HG03439 (cell line): ENCODE measurements around the gene KIN.
"Not testable (repeated sequence)": the region's sequence is repeated elsewhere in the genome, so short reads cannot be mapped to it uniquely, and the experiment has no call there.

Experiments
- ATAC-seq: cut with Tn5 transposase; IDR thresholded peaks from one replicate; pipeline ENCODE4 v1.9.1; 2021; ENCODE audit warnings: mild to moderate bottlenecking, moderate library complexity; ENCODE audit not compliant: unreplicated experiment

The KIN gene

DNA sequence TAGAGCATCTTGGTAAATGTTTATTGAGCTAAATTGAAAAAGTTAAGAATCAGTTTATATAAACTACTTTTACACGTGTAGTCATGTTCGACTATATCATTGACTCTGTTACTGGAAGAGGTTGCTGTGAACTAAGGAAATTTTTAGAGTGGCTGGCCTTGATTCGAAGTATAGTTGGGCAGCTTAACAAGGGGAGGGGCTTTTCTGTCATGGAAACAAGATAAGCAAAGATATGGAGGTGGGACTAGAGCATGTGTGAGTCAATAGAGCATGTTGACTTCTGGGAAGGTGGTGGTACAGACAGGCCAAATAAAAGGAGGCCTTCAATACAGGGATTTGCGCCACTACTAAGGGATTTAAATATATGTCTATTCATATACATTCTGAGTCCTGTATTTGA is 7.8 kb upstream of the KIN start:
- ATAC-seq: no peak

DNA sequence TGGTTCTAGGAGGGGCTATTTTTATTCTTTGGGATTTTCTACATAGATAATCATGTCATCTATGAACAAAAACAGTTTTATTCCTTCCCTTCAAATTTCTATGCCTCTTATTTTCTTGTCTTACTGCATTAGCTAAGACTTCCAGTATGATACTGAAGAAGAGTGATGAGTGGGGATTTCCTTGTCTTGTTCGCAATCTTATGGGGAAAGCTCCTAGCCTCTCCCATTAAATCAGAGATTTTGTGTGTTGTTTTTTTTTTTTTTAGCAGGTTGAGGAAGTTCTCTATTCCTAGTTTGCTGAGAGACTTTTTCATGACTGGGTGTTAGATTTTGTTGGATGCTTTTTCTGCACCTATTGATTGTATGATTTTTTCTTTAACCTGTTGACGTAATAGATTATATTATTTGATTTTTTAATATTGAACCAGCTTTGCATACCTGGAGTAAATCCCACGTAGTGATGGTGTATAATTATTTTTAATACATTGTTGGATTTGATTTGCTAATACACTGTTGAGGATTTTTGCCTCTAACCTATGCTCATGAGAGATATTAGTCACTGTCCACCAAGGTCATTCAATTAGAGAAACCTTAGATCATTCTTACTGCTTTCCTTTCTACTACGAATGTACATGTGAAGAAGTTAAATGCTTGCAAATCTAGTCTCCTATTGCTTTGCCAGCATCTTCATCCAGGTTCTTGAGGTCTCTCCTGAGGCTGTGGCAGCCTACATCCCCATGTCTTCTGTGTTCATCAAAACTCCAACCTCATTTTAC is 6.6 kb upstream of the KIN start:
- no peak for ATAC-seq

DNA sequence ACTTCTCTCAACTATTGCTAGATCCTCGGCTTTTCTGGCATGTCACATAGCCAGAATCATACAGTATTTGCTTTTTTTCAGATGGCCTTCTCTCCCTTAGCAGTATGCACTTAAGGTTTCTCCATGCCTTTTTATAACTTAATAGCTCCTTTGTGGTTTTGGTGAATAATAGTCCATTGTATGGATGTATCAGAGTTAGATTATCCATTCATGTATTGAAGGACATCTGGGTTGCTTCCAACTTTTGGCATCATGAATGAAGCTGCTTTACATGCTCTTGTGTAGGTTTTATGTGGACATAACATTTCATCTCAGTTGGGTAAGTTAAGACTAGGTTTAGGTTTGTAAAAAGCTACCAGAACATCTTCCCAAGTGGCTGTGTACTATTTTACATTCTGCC is 4.7 kb upstream of the KIN start:
- ATAC-seq: no peak

DNA sequence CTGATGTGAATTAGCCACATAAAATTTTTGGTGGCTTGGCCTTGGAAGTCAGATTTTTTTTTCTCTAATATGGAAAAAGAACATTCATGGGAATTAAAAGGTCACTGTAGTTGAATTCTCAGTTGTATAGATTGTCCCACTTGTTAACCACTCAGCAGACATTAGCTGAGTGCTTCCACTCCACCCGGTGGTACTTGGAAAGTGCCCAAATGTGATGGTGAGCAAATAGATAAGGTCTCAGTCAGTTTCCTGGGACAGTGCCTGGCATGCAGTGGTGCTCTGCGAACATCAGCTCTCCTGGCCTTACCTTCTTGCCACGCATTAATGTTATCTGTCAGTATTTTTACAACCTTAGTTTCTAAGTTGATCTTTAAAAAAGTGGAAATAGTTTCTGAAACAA is 1.6 kb upstream of the KIN start:
- no peak for ATAC-seq

DNA sequence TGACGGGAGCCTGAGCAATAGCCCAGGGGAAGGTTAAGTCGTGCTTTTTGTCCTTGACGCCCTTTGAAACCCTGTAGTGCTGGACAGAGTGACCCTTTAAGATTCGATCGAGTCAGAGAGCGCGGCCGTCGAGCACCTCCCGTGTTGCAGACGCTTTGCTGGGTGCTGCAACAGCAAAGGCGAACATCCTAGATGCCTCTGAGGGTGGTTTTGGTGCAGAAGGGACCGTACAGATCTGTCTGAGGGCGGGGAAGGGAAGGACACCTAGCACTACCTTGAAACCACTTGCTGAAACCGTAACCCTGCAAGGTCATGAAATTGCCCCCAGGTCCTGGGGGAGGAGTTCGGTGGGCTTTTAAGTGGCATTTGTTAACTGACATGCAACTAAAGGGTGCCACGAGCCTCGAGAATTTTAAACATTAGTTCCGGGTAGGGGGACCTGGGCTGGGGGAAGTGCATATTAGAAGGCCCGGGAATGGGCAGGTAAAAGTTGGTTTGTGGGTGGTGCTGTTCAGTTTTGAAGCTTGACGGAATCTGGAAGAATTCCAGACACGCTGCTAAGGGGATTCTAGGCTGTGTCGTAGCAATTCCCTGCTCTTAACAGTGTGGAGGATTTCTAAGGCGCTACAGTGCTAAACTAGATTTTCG is 970 bp upstream of the KIN start:
- peak; percentile 15 for ATAC-seq

DNA sequence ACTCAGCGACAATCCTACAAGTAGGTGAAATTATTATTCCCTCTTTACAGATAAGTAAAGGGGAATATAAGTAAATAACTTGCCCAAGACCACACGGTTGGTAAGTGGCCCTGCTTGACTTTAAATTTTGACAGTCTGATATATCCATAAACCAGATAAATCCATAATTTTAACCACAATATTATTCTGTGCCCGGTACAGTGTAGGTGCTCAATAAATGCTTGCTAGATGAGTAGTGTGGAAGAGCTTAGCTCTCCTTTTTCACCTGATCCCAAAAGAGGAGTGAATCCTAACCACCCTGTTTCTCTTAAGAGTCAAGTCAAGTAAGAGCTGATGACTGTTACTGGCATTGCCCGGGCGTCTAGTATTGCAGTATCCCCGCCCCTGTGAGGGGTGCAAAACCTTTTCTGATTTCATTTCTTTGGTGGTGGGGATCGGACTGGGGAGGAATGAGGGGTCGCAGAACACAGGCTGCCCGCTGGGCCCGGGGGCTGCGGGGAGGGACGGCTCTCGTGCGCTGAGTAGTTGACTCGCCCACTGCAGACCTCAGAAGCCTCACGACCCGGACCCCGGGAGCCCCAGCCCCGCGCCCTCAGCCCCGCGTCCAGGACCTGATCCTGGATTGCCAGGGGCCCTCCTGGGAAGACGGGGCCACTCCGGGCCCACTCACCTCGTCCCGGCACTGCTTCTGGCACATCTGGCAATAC is 490 bp downstream of the KIN start:
- ATAC-seq: peak; percentile 7

DNA sequence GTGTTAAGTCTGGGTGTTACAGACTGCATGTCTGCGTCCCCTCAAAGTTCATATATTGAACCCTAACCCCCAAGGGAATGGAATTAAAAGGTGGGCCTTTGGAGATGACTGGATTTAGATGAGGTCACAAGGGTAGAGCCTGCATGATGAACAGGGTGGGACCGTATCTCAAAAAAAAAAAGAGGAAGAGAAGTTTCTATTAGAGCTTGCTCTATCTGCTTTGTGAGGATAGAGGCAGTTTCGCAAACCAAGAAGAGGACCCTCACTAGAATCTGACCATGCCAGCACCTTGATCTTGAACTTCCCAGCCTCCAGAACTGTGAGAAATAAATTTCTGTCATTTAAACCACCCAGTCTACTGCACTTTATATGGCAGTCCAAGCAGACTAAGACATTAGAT is 1.4 kb downstream of the KIN start:
- ATAC-seq: no peak

DNA sequence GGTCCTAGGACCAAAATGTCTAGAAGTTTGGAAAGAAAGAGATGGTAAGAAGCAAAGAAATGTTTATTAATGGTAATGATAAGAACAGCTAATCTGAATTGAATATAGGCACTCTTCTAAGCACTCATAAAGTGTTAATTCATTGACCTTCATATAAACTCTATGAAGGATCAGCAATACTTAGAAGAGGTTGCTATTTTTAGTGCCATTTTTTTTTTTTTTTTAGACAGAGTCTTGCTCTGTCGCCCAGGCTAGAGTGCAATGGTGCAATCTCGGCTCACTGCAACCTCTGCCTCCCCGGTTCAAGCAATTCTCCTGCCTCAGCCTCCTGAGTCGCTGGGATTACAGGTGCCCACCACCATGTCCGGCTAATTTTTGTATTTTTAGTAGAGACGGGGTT is 5.6 kb downstream of the KIN start:
- ATAC-seq: not testable (repeated sequence)

DNA sequence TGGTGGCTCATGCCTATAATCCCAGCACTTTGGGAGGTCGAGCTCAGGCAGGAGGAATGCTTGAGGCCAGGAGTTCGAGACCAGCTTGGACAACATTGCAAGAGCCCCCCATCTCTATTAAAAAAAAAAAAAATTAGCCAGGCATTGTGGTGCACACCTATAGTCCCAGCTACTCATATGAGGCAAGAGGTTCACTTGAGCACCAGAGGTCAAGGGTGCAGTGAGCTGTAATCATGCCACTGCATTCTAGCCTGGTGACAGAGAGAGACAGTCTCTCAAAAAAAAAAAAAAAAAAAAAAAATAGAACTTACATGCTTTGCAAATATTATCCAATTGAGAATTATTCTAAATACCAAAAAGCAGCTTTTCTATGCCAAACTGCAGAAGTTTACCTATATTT is 11.0 kb downstream of the KIN start:
- no peak for ATAC-seq

DNA sequence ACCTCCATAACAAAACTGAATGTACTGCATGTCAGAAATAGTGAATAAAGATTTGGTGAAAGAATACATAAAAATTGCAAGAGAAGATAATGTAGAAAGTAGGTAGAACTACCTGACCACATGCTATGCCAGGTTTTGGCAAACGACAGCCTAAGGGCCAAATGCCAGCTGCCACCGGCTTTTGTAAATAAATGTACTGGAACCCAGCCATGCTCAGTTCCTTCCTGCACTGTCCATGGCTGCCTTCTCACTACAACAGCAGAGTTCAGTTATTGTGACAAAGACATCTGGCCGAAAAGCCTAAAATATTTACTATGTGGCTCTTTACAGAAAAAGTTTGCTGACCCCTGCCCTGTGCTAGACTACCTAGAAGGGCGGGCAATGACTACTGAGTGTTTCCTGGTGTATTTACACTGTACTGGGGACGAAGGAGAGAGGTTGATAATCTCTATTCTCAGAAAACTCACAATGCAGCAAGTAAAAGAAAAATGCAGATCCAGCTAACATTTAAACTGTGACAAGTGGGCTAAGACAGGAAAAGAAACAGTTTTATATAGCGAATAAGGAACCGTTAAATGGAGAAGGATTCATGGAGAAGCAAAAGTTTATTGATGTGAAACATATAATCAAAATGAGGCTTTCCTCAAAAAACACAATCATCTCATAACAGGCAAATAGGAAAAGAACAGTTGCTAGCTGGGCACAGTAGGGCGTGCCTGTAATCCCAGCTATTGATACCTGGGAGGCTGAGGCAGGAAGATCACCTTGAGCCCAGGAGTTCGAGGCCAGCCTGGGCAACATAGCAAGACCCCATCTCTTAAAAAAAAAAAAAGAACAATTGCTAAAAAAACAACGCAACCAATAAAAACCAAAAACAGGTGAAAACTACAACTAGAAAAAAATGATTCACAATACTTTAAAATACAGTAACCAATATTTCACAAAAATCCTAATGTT is 13.7 kb downstream of the KIN start:
- ATAC-seq: no peak

DNA sequence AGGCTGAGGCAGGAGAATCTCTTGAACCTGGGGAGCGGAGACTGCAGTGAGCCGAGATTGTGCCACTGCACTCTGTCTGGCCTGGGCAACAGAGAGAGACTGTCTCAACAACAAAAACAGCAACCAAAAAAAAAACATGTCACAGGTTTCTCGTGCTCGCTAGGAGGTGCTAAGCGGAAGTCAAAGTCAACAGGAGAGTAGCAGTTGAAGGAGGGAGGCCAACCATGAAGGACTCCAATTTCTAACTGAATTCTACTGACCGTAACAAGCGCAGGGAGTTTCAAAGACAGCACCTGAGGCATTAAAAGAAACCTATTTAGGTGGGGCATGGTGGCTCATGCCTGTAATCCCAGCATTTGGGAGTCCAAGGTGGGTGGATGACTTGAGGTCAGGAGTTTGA is 19.4 kb downstream of the KIN start:
- no peak for ATAC-seq

DNA sequence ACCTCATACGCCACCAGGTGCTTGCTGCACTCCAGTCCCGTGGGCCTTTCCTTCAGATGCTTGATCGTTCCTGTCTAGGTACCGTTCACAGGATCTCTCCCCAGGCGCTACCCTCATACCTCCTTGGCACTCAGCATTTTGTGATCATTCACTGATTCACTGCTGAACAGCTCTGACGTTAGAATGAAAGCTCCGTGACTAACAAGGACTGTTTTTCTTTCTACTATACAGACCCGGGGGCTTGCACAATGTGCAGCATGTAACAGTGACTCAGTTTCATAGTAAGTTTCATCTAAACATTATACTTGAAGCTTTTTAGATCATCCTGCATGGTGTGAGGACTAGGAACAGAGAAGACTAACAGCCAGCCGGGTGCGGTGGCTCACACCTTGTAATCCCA is 20.6 kb downstream of the KIN start:
- no peak for ATAC-seq

DNA sequence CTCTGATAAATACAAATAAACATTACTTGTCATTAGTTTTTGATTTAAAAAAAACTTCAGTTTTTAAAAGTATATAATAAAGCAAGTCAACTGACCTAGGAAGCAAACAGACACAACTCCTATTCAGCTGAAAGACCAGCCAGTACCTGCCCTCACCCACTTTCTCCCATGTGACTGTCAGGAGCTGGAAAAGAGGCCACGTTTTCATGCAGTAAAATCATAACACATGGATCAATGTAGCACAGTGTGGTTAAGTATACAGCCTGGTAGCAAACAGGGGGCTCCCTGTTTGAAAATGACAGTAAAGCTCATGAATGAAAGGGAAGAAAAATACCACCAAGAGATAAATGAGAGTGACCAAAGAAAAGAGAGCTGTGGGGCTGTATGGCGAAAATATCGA is 21.6 kb downstream of the KIN start:
- no peak for ATAC-seq

DNA sequence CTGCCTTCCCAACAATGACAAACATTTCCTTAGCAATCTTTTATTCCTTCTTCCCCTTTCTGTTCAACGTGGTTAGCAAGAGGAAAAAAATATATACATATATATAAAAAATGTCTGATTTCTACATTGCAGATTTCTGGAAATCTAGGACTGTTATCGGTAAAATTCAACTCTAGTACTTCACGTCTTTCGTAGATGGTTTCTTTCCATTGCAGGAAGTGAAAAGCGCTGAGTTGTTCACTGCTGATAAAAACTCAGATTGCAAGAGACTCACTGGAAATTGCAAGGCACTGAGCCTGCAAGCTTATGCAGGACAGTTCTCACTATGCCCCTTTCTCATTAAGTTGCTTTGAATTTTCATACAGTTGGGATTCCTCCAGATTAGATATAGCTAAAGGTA is 23.9 kb downstream of the KIN start:
- ATAC-seq: no peak

DNA sequence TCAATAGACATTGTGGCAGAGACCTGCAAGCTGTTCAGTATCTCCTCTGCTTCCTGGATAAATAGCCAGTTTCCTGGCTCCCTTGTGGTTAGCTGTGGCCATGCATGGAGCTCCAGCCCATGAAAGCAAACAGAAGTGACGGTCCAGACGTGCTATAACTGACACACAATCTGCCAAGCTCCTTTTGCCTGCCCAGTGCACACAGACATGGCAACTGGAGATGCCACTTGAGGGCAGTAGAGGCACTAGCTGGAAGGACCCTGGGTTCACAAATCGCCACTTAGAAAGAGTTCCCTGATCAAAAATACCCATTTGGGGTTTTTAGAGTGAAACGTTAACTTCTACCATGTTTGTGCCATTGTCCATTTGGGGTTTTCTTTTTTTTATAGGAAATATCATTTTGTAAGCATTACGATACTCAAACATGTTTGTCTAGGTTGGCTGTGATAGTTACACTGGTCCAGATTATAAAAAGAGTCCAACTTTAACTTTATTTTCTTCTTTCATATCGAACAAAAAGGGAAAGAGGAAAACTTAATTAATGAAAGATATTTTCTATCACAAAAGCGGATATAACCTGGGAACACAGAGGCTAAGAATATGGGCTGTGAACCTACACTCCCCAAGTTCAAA is 31.3 kb downstream of the KIN start:
- no peak for ATAC-seq

DNA sequence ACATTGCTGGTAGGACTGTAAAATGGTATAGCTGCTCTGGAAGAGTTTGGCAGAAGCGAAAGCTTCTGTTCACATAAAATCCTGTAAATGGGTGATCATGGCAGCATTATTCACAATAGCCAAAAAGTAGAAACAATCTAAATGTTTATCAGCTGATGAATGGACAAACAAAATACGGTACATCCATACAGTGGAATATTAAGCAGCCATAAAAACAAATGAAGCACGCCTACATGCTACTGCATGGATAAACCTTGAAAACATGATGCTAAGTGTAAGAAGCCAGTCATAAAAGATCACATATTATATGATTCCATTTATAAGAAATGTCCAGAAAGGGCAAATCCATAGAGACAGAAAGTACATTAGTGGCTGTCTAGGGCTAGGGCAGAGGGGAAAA is 32.7 kb downstream of the KIN start:
- ATAC-seq: no peak

DNA sequence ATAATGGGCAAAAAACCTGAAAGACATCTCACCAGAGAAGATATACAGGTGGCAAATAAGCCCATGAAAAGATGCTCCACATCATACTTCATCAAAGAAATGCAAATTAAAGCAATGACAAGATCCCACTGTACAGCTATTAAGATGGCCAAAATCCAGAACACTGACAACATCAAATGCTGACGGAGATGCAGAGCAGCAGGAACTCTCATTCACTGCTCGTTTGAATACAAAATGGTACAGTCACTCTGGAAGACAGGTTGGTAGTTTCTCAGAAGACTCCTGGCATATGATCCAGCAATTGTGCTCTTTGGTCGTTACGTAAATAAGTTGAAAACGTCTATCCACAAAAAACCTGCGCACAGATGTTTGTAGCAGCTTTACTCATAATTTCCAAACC is 35.5 kb downstream of the KIN start:
- no peak for ATAC-seq

DNA sequence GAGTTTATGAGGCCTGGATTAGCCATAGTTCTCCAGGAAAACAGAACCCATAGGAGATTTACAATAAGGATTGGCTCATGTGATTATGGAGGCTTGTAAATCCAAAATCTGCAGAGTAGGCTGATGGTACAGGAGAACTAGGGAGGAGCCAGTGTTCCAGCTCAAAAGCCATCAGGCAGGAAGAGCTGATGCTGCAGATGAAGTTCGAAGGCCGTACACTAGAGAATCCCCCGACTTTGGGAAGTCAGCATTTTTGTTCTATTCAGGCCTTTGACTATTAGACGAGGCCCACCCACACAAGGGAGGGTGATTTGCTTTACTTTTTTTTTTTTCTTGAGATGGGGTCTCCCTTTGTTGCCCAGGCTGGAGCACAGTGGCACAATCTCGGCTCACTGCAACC is 37.6 kb downstream of the KIN start:
- no peak for ATAC-seq

DNA sequence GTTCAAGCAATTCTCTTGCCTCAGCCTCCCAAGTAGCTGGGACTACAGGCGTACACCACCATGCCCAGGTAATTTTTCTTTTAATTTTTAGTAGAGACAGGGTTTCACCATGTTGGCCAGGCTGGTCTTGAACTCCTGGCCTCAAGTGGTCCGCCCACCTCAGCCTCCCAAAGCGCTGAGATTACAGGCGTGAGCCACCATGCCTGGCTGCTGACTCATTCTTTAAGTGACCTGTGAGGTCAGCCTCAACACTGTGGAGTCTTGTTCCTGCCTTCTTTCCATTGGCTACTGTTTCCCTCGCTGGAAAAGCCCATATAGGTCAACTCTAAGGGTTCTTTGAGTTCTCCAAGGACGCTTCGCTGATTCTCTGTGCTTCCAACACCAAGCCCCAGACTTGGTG is 39.2 kb downstream of the KIN start:
- not testable (repeated sequence) for ATAC-seq

DNA sequence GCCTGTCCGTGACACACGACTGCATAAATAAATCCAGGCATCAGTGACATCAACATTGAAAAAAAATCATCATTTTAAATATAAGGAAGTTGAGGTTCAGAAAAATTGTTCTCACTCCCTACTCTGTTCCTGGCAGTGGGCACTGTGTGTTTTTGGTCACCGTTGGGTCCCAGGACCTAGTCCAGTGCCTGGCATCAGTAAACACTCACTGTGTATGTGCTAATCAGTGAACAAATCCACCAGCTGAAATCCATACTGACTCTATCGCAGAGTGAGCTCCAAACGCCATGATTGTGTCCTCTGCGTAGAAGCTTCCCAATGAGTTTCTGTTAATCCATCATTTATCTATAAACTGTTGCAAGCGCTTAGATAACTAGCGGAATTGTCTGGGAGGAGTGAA is 43.5 kb downstream of the KIN start:
- no peak for ATAC-seq
